ENCODE measurements around the gene HSD17B12.

The HSD17B12 gene

DNA sequence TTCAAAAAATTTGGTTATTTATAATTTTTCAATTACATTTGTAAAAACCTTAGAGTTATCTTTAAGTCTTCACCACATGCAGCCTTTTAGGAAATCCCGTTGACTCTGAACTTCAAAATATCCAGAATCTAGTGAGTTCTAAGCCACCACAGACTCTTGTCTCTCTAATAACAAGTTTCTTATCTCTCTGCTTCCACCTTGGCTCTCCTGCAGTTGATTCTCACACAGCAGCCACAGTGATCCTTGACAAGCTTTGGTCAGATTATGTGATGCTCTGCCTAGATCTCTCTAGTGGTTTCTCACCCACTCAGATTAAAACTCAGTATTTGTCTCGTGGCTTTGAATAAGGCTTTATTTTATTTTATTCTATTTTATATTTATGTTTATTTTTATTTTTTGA lies 8.6 kb downstream of the HSD17B12 start:
- no peak for DNase-seq (ENCODE audit: low read depth)
- Histone ChIP-seq H3K27me3 (replicated peaks; ENCODE audit: control insufficient read depth, insufficient read depth, low read length) (no peaks in the 10 kb centered on the region), H3K4me3 (ENCODE audit: low read length) (no peak overlapping the region)

DNA sequence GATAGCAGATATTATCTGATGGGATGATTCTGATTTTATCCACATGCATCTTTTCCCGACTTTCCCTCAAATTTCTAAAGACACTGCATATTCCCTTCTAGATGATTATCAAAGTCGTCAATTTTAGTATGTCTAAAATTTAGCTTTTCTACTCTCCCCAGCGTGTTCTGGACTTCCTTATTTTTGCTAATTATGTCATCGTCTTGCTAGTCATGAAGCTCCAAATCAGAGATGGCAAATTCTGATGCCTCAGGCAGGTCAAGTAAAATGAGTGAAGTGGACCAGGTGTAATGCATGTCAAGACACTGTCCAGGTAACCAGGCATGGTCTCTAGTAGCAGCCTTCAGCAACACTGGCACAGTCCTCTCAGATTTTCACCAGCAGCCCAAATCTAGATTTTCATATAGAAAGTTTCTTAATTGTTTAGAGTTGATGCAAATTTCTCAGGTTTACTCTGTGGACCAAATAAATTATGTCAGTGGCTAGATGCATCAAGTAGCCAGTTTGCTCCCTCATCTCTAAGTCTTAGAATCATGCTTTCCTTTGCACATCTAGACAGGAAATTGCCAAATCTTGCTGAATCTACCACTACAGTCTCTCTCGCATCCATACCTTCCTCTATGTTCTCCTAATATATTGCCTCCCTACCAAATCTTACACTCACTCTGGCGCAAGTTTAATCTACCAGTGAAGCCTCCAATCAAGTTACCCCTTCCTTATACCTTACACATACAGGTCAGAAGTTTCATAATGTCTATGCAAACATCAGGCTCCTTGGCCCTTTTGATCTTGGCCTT lies 10.6 kb downstream of the HSD17B12 start:
- DNase-seq (ENCODE audit: low read depth) = no peak
- H3K27me3 ChIP-seq (replicated peaks; ENCODE audit: control insufficient read depth, insufficient read depth, low read length) = no peaks in the 10 kb centered on the region
- no peak overlapping the region for H3K9ac ChIP-seq (ENCODE audit: low read length)
- H3K4me1 ChIP-seq (ENCODE audit: control insufficient read depth, insufficient read depth, low read length) = peaks cover 25% of the 10 kb centered on the region
- peaks cover 23% of the 10 kb centered on the region for H3K36me3 ChIP-seq (ENCODE audit: control insufficient read depth, insufficient read depth, low read length, severe bottlenecking)
- no peak overlapping the region for H3K4me3 ChIP-seq (ENCODE audit: low read length)
- H3K9me3 ChIP-seq (ENCODE audit: control insufficient read depth, low read length) = no peaks in the 10 kb centered on the region

More for the DNA sequence above, 8.6 kb downstream of the HSD17B12 start:
- peaks cover 40% of the 10 kb centered on the region for H3K4me1 ChIP-seq (ENCODE audit: control insufficient read depth, insufficient read depth, low read length)
- no peaks in the 10 kb centered on the region for H3K9me3 ChIP-seq (ENCODE audit: control insufficient read depth, low read length)
- H3K36me3 ChIP-seq (ENCODE audit: control insufficient read depth, insufficient read depth, low read length, severe bottlenecking) = peaks cover 33% of the 10 kb centered on the region
- H3K9ac ChIP-seq (ENCODE audit: low read length) = no peak overlapping the region

DNA sequence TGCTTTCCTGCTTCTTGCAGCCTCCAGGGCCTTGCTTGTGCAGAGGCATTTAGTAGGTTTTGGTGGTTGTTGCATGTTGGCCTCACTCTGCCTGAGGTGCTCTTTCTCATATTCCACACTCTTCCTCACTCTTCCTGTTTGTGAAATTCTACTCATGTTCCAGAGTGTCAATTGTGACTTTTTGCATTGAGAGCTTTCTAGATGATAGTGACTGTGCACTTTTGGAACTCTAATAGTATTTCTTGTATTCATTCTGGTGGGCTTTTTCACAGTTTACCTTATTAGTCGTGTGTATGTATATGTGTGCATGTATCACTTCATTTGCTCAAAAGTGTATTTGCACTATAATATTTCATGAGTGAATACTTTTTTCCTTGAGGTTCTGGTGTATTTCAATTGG lies 11.3 kb downstream of the HSD17B12 start:
- Histone ChIP-seq H3K9me3 (ENCODE audit: control insufficient read depth, low read length) (no peaks in the 10 kb centered on the region), H3K9ac (ENCODE audit: low read length) (no peak overlapping the region), H3K36me3 (ENCODE audit: control insufficient read depth, insufficient read depth, low read length, severe bottlenecking) (peaks cover 26% of the 10 kb centered on the region), H3K4me3 (ENCODE audit: low read length) (no peak overlapping the region), H3K27me3 (replicated peaks; ENCODE audit: control insufficient read depth, insufficient read depth, low read length) (no peaks in the 10 kb centered on the region), H3K4me1 (ENCODE audit: control insufficient read depth, insufficient read depth, low read length) (peaks cover 18% of the 10 kb centered on the region)
- DNase-seq (ENCODE audit: low read depth) = no peak

DNA sequence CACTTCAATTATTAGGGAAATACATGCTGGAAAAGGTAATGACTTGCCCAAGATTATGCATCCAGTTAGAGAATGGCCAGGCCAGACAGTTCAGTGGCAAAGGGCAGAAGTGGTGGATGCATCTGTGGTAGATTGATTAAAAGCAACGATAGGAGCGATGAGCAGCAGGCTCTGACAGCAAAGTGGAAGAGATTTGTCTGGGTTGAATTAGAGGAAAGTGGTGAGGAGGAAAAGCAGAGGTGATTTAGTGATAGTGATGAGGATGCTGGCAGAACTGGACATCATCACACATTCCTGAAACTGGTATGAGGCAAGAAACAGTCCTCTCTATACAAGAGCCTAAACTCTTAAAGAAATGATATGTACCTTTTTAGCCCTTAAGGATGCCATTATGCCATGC lies 12.5 kb downstream of the HSD17B12 start:
- Histone ChIP-seq H3K9ac (ENCODE audit: low read length) (no peak overlapping the region), H3K4me3 (ENCODE audit: low read length) (no peak overlapping the region), H3K36me3 (ENCODE audit: control insufficient read depth, insufficient read depth, low read length, severe bottlenecking) (peaks cover 34% of the 10 kb centered on the region), H3K4me1 (ENCODE audit: control insufficient read depth, insufficient read depth, low read length) (peaks cover 5% of the 10 kb centered on the region), H3K27me3 (replicated peaks; ENCODE audit: control insufficient read depth, insufficient read depth, low read length) (no peaks in the 10 kb centered on the region), H3K9me3 (ENCODE audit: control insufficient read depth, low read length) (no peaks in the 10 kb centered on the region)
- DNase-seq (ENCODE audit: low read depth) = no peak

DNA sequence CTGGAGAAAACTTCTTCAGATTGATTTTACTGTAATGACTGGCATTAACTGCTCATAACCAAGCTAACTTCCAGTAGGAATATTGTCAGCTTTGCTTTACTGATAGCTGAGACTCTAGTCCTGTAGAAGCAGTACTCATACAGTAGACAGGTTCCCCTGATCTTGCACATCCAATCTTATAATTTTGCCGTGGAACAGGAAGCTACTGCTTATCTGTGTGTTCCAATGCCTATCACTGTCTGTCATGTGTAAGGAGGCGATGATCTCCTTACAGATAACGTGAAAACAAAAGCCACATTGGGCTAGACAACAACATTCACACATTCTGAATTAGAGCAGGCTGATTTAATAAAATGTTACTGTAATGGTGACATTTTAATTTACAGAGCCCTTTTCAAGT lies 13.2 kb downstream of the HSD17B12 start:
- peaks cover 34% of the 10 kb centered on the region for H3K36me3 ChIP-seq (ENCODE audit: control insufficient read depth, insufficient read depth, low read length, severe bottlenecking)
- no peaks in the 10 kb centered on the region for H3K27me3 ChIP-seq (replicated peaks; ENCODE audit: control insufficient read depth, insufficient read depth, low read length)
- no peaks in the 10 kb centered on the region for H3K4me1 ChIP-seq (ENCODE audit: control insufficient read depth, insufficient read depth, low read length)
- no peak overlapping the region for H3K4me3 ChIP-seq (ENCODE audit: low read length)
- no peaks in the 10 kb centered on the region for H3K9me3 ChIP-seq (ENCODE audit: control insufficient read depth, low read length)
- no peak overlapping the region for H3K9ac ChIP-seq (ENCODE audit: low read length)
- no peak for DNase-seq (ENCODE audit: low read depth)

DNA sequence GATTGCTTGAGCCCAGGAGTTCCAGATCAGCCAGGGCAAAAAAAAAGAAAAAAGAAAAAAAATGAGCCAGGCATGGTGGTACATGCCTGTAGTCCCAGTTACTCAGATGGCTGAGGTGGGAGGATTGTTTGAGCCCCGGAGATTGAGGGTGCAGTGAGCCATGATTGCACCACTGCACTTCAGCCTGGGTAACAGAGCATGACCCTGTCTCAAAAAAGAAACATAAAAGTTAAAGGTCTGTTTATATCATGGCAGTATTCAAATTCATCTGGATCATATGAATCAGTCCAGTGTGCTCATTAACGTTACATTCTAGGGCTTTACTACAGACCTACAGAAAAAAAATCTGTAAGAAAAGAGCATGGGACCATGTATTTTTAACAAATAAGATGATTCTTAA lies 13.9 kb downstream of the HSD17B12 start:
- Histone ChIP-seq H3K36me3 (ENCODE audit: control insufficient read depth, insufficient read depth, low read length, severe bottlenecking) (peaks cover 35% of the 10 kb centered on the region), H3K9me3 (ENCODE audit: control insufficient read depth, low read length) (no peaks in the 10 kb centered on the region), H3K27me3 (replicated peaks; ENCODE audit: control insufficient read depth, insufficient read depth, low read length) (no peaks in the 10 kb centered on the region), H3K9ac (ENCODE audit: low read length) (no peak overlapping the region), H3K4me1 (ENCODE audit: control insufficient read depth, insufficient read depth, low read length) (no peaks in the 10 kb centered on the region), H3K4me3 (ENCODE audit: low read length) (no peak overlapping the region)
- DNase-seq (ENCODE audit: low read depth) = no peak

DNA sequence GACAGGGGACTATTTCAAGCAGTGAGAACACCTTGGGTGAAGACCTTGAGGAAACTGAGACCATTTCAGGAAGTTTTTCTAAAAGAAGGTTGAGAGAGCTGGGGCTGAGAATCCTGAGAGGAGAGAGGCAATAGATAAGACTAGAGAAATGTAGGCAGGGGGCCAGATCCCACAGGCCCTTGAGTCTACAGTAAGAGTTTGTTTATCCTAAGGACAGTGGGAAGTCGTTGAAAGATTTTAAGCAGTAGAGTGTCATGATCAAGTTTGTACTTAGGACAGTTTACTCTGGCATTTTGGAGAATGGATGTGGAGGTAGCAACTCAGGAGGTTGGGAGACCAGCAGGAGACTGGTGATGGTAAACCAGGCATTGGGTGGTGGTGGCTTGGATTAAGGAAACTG lies 17.1 kb downstream of the HSD17B12 start:
- Histone ChIP-seq H3K9me3 (ENCODE audit: control insufficient read depth, low read length) (peaks cover 6% of the 10 kb centered on the region), H3K4me3 (ENCODE audit: low read length) (no peak overlapping the region), H3K9ac (ENCODE audit: low read length) (no peak overlapping the region), H3K4me1 (ENCODE audit: control insufficient read depth, insufficient read depth, low read length) (no peaks in the 10 kb centered on the region), H3K27me3 (replicated peaks; ENCODE audit: control insufficient read depth, insufficient read depth, low read length) (no peaks in the 10 kb centered on the region), H3K36me3 (ENCODE audit: control insufficient read depth, insufficient read depth, low read length, severe bottlenecking) (peaks cover 31% of the 10 kb centered on the region)
- DNase-seq (ENCODE audit: low read depth) = no peak

DNA sequence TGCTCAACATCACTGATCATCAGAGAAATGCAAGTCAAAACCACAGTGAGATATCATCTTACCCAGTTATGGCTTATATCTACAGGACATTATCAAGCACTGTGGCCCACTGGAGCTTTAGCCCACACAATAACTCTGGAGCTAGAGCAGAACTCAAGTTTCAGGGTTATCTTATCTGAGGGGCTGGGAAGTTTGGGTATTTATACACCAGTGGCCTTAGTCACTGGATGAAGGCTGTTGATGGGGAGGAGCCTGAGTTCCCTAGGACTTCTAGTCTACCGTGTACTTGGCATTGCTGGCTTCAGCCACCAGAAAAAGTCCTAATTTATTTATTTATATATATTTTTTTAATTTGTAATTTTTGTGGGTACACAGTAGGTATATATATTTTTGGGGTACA lies 19.3 kb downstream of the HSD17B12 start:
- peaks cover 6% of the 10 kb centered on the region for H3K9me3 ChIP-seq (ENCODE audit: control insufficient read depth, low read length)
- no peaks in the 10 kb centered on the region for H3K27me3 ChIP-seq (replicated peaks; ENCODE audit: control insufficient read depth, insufficient read depth, low read length)
- no peaks in the 10 kb centered on the region for H3K4me1 ChIP-seq (ENCODE audit: control insufficient read depth, insufficient read depth, low read length)
- H3K4me3 ChIP-seq (ENCODE audit: low read length) = no peak overlapping the region
- no peak for DNase-seq (ENCODE audit: low read depth)
- H3K9ac ChIP-seq (ENCODE audit: low read length) = no peak overlapping the region
- peaks cover 22% of the 10 kb centered on the region for H3K36me3 ChIP-seq (ENCODE audit: control insufficient read depth, insufficient read depth, low read length, severe bottlenecking)

DNA sequence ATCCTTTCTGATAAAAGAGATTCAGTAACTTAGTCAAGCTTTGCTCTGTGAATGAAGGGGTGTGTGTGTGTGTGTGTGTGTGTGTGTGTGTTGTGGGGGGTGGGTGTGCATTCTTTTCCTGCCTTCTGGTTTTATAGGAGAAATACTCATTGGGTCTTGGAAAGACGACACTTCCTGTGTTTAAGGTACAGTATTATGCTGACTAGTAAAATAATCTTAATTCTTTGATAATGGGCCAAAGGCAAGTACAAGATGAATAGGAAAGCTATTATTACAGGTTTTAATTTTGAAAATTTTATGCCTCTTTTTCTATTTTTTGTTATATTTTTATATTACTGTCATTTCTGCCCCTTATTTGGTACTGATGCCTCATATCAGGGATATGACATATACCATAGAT lies 26.1 kb downstream of the HSD17B12 start:
- H3K4me3 ChIP-seq (ENCODE audit: low read length) = no peak overlapping the region
- peaks cover 9% of the 10 kb centered on the region for H3K36me3 ChIP-seq (ENCODE audit: control insufficient read depth, insufficient read depth, low read length, severe bottlenecking)
- no peaks in the 10 kb centered on the region for H3K27me3 ChIP-seq (replicated peaks; ENCODE audit: control insufficient read depth, insufficient read depth, low read length)
- peaks cover under 1% of the 10 kb centered on the region for H3K9me3 ChIP-seq (ENCODE audit: control insufficient read depth, low read length)
- no peak overlapping the region for H3K9ac ChIP-seq (ENCODE audit: low read length)
- DNase-seq (ENCODE audit: low read depth) = no peak
- no peaks in the 10 kb centered on the region for H3K4me1 ChIP-seq (ENCODE audit: control insufficient read depth, insufficient read depth, low read length)

DNA sequence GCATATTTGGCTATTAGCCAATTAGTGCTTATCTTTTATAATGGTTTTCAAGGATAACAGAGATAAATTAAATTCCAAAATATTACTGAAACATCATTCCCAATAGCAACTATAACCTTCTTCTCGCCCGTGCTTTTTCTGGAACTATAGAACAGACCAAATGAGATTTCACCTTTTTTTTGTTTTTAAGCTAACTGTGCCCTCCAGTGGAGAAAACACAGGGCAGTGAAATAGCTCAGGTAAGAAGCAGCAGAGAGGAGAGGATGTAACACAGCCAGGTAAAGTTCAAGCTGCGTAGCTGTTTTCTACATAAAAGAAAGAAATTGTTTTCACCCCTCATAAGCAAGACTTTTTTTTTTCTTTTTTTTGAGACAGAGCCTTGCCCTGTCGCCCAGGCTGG lies 28.2 kb downstream of the HSD17B12 start:
- no peaks in the 10 kb centered on the region for H3K27me3 ChIP-seq (replicated peaks; ENCODE audit: control insufficient read depth, insufficient read depth, low read length)
- H3K4me1 ChIP-seq (ENCODE audit: control insufficient read depth, insufficient read depth, low read length) = no peaks in the 10 kb centered on the region
- no peak for DNase-seq (ENCODE audit: low read depth)
- no peak overlapping the region for H3K9ac ChIP-seq (ENCODE audit: low read length)
- no peak overlapping the region for H3K4me3 ChIP-seq (ENCODE audit: low read length)
- H3K36me3 ChIP-seq (ENCODE audit: control insufficient read depth, insufficient read depth, low read length, severe bottlenecking) = peaks cover 19% of the 10 kb centered on the region
- H3K9me3 ChIP-seq (ENCODE audit: control insufficient read depth, low read length) = no peaks in the 10 kb centered on the region

DNA sequence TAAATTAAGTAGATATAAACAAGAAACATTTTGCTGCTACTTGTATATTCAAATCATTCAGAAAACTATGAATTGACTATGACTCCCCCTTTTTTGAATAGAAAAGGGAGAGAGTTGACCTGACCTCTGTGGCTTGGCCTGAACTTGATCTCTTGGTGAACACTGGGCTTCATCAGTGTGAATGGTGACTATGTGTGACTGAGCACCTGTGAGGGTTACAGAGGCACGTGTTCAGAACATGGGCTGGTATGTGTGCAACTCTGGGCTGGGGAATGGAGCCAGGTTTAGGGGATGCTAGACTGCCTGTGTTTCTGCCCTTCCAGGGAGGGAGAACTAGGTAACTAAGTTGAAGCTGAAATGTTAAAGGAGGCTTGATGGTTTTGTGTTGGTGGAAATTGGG lies 29.2 kb downstream of the HSD17B12 start:
- no peaks in the 10 kb centered on the region for H3K9me3 ChIP-seq (ENCODE audit: control insufficient read depth, low read length)
- H3K4me1 ChIP-seq (ENCODE audit: control insufficient read depth, insufficient read depth, low read length) = no peaks in the 10 kb centered on the region
- H3K9ac ChIP-seq (ENCODE audit: low read length) = no peak overlapping the region
- H3K36me3 ChIP-seq (ENCODE audit: control insufficient read depth, insufficient read depth, low read length, severe bottlenecking) = peaks cover 19% of the 10 kb centered on the region
- no peak overlapping the region for H3K4me3 ChIP-seq (ENCODE audit: low read length)
- H3K27me3 ChIP-seq (replicated peaks; ENCODE audit: control insufficient read depth, insufficient read depth, low read length) = no peaks in the 10 kb centered on the region
- DNase-seq (ENCODE audit: low read depth) = no peak

DNA sequence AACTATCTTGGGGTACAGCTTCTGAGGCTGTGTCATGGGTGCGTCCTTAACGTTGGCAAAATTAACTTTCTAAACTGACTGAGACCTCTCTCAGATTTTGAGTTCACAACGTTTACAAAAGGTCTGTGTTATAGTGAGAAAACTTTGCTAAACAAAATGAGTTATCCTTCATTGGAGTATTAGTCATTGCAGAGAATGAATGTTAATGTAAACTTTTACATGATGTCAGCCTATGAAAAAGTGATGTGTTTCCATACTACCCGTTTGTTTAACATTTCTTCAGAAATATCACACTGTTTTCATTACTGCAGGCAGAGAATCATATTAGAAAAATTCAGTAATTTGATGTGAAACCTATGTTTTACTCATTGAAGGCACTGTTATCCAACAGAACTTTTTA lies 32.1 kb downstream of the HSD17B12 start:
- no peak overlapping the region for H3K4me3 ChIP-seq (ENCODE audit: low read length)
- H3K9me3 ChIP-seq (ENCODE audit: control insufficient read depth, low read length) = no peaks in the 10 kb centered on the region
- DNase-seq (ENCODE audit: low read depth) = peak; percentile 14
- no peak overlapping the region for H3K9ac ChIP-seq (ENCODE audit: low read length)
- H3K36me3 ChIP-seq (ENCODE audit: control insufficient read depth, insufficient read depth, low read length, severe bottlenecking) = peaks cover 19% of the 10 kb centered on the region
- H3K4me1 ChIP-seq (ENCODE audit: control insufficient read depth, insufficient read depth, low read length) = no peaks in the 10 kb centered on the region
- H3K27me3 ChIP-seq (replicated peaks; ENCODE audit: control insufficient read depth, insufficient read depth, low read length) = no peaks in the 10 kb centered on the region
